Tibial nerve (tissue), 4 donors: ENCODE results near the gene FGD3.

ENCODE experiments used
- CTCF ChIP-seq, 5 experiments: fragments of 200-600 bp in 3 of 5; fragments of 450-650 bp in 2 of 5; sonication (generic) in 3 of 5; IDR thresholded peaks; one replicate each; pipeline ENCODE4 v1.5.1; 2016 to 2019; ENCODE audit warnings: antibody characterized with exemption in 5 of 5, mild to moderate bottlenecking in 3 of 5, moderate library complexity in 2 of 5
- EP300 ChIP-seq, 2 donors: sonication (generic); formaldehyde crosslinking; IDR thresholded peaks; one replicate each; pipeline ENCODE4 v1.6.1; 2017; ENCODE audit warnings: antibody characterized with exemption in 2 of 2, mild to moderate bottlenecking in 1 of 2
- POLR2A ChIP-seq, 2 donors: fragments of 450-650 bp; IDR thresholded peaks; one replicate each; pipeline ENCODE4 v1.6.1; 2017; ENCODE audit warnings: antibody characterized with exemption in 2 of 2, mild to moderate bottlenecking in 2 of 2, moderate library complexity in 2 of 2

- TF ChIP-seq CTCF (IDR thresholded peaks at IDR 0.05) (no peak), EP300 (IDR thresholded peaks at IDR 0.05) (no peak), POLR2A (IDR thresholded peaks at IDR 0.05) (no peak)
Measured at GRCh38 chr9:92973700-92974099, 26.4 kb downstream of the FGD3 start.
